ENCODE results near the gene TRIM69. TPM values are rescaled to one million over a fixed set of nuclear protein-coding genes. Genes with fewer than 3 reads are reported as not detected.
A peak's percentile ranks its signal among the peaks of the same experiment; 100 is the strongest.

The TRIM69 gene
- total and polyA plus RNA-seq, 2 of the 8 experiments (the other 6 are each of a cell fraction or from before 2014, with no cell fraction given) = 4.3 to 6.2 TPM

GRCh38 chr15:44735482-44736180, 697 bp upstream of the TRIM69 start:
- TF ChIP-seq RFX5 (IDR thresholded peaks at IDR 0.05; ENCODE audit: borderline replicate concordance, low read depth, low read length) = no peak
- TF ChIP-seq BCL11A (IDR thresholded peaks at IDR 0.05; ENCODE audit: low read depth in 2 of 2, low read length in 2 of 2) = no peak
- TF ChIP-seq ZNF274 (IDR thresholded peaks at IDR 0.05; ENCODE audit: borderline replicate concordance, extremely low read depth, low read length) = no peak
- TF ChIP-seq CTBP2 (IDR thresholded peaks at IDR 0.05; ENCODE audit: borderline replicate concordance, insufficient read depth, insufficient read length, low read length) = no peak
- no peak for TF ChIP-seq TBP (IDR thresholded peaks at IDR 0.05; ENCODE audit: low read depth, low read length)
- TF ChIP-seq BRCA1 (IDR thresholded peaks at IDR 0.05; ENCODE audit: low read depth, low read length) = no peak
- no peak for TF ChIP-seq SP4 (IDR thresholded peaks at IDR 0.05; ENCODE audit: low read length)
- no peak for TF ChIP-seq CEBPB (IDR thresholded peaks at IDR 0.05; ENCODE audit: low read depth, low read length)
- TF ChIP-seq SP2 (IDR thresholded peaks at IDR 0.05; ENCODE audit: low read length) = no peak
- WGBS, 2 experiments (ENCODE audit: extremely low coverage in 1 of 2, insufficient coverage in 1 of 2, insufficient read length in 1 of 2, insufficient replicate concordance in 2 of 2, low coverage in 1 of 2, low lambda C conversion rate in 2 of 2, missing lambda C conversion rate in 1 of 2) = 84 to 100% methylated on average over 1 to 8 of the region's 8 CpGs
- DNase-seq (ENCODE audit: low read depth in 1 of 2, low spot score in 2 of 2) (no peak), FAIRE-seq (no peak)
- Histone ChIP-seq H4K8ac (ENCODE audit: extremely low read depth, insufficient read depth, low read length) (no peak overlapping the region), H3K9me3 (ENCODE audit: insufficient read depth in 2 of 2, low read depth in 1 of 2, low read length in 1 of 2) (peaks cover 0 to 6% of the 10 kb centered on the region in 2 experiments; a peak in 1 of 4 replicates), H3K4me2 (ENCODE audit: insufficient read depth in 1 of 2, low read depth in 2 of 2, low read length in 2 of 2) (no peak overlapping the region), H3K23ac (ENCODE audit: insufficient read length) (no peak overlapping the region), H4K5ac (ENCODE audit: insufficient read length, low read depth, low read length) (no peak overlapping the region), H3K36me3 (ENCODE audit: control insufficient read depth in 2 of 4, insufficient read depth in 4 of 4, low read length in 3 of 4) (no peaks in the 10 kb centered on the region), H2BK15ac (ENCODE audit: low read length) (no peak overlapping the region), H3K9ac (replicated peaks in 1 of 4; ENCODE audit: extremely low read depth in 1 of 4, low read depth in 3 of 4, low read length in 3 of 4) (no peak overlapping the region), H3K4me1 (replicated peaks in 1 of 4; ENCODE audit: control insufficient read depth in 3 of 4, insufficient read depth in 4 of 4, low read length in 3 of 4) (no peaks in the 10 kb centered on the region), H2BK20ac (ENCODE audit: low read length) (no peak overlapping the region), H3K14ac (ENCODE audit: insufficient read length) (no peak overlapping the region), H2AK5ac (ENCODE audit: low read depth, low read length) (no peak overlapping the region), H3K18ac (ENCODE audit: extremely low read depth, low read length) (no peak overlapping the region), H3K56ac (replicated peaks; ENCODE audit: insufficient read length, low read depth, low read length) (no peak overlapping the region), H3K23me2 (ENCODE audit: low read depth, low read length) (no peaks in the 10 kb centered on the region), H3K4ac (replicated peaks; ENCODE audit: insufficient read length, low read depth, low read length) (no peak overlapping the region), H2BK12ac (ENCODE audit: low read depth, low read length) (no peak overlapping the region), H4K20me1 (replicated peaks in 1 of 2; ENCODE audit: control insufficient read depth in 1 of 2, insufficient read depth in 2 of 2, low read length in 2 of 2) (no peaks in the 10 kb centered on the region), H3K27ac (ENCODE audit: low read depth, low read length) (no peak overlapping the region), H2BK120ac (replicated peaks; ENCODE audit: low read depth, low read length) (no peak overlapping the region), H3K27me3 (replicated peaks in 1 of 4; ENCODE audit: control insufficient read depth in 3 of 4, extremely low read depth in 1 of 4, insufficient read depth in 3 of 4, low read length in 3 of 4) (no peaks in the 10 kb centered on the region), H2BK5ac (ENCODE audit: low read depth, low read length) (no peak overlapping the region), H4K91ac (replicated peaks; ENCODE audit: insufficient read length, low read length) (no peak overlapping the region), H2AFZ (ENCODE audit: low read length) (peak overlapping the region; percentile 70), H3K4me3 (ENCODE audit: extremely low read depth in 1 of 4, insufficient read depth in 2 of 4, low read depth in 3 of 4, low read length in 4 of 4) (no peak overlapping the region), H3K79me1 (ENCODE audit: low read depth, low read length) (no peaks in the 10 kb centered on the region), H3K79me2 (ENCODE audit: control insufficient read depth in 1 of 2, insufficient read depth in 2 of 2, low read length in 2 of 2) (no peaks in the 10 kb centered on the region)
- CTCF ChIA-PET (ENCODE audit: partially characterized antibody) = interaction anchor here (0.6 to 5.0 kb wide), 15 partner anchors 9 to 158 kb away, joined by 3 to 87 read pairs (median 5); partner anchors contain the start of genes B2M, PATL2 and SPG11
- POLR2A ChIA-PET (ENCODE audit: partially characterized antibody) = interaction anchor here (0.6 to 3.1 kb wide), 3 partner anchors 9 to 23 kb away, joined by 3 to 17 read pairs (median 4); partner anchors contain the start of genes B2M and PATL2

Measured in H1 (cell line).